OCI-LY3 (cell line): ENCODE measurements around the gene HEMGN.
A peak's percentile ranks its signal among the peaks of the same experiment; 100 is the strongest.

ENCODE experiments used
- EZH2phosphoT487 ChIP-seq: fragments of 200-600 bp; shearing (Covaris generic); IDR thresholded peaks from 2 replicates; pipeline ENCODE4 v1.6.1; 2018; ENCODE audit warnings: antibody characterized with exemption, mixed run types, low read depth
- TF ChIP-seq, protein P1 (sequence below): fragments of 200-600, 300-600 bp; sonication (generic); IDR thresholded peaks from 2 replicates; pipeline ENCODE4 v1.5.1; 2014; ENCODE audit warnings: antibody characterized with exemption, low read length, low read depth

- TF ChIP-seq, protein P1, sequence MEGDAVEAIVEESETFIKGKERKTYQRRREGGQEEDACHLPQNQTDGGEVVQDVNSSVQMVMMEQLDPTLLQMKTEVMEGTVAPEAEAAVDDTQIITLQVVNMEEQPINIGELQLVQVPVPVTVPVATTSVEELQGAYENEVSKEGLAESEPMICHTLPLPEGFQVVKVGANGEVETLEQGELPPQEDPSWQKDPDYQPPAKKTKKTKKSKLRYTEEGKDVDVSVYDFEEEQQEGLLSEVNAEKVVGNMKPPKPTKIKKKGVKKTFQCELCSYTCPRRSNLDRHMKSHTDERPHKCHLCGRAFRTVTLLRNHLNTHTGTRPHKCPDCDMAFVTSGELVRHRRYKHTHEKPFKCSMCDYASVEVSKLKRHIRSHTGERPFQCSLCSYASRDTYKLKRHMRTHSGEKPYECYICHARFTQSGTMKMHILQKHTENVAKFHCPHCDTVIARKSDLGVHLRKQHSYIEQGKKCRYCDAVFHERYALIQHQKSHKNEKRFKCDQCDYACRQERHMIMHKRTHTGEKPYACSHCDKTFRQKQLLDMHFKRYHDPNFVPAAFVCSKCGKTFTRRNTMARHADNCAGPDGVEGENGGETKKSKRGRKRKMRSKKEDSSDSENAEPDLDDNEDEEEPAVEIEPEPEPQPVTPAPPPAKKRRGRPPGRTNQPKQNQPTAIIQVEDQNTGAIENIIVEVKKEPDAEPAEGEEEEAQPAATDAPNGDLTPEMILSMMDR, result peak; percentile 47
- TF ChIP-seq EZH2phosphoT487, result no peak
Observed at GRCh38 chr9:97982683-97983588, 45.0 kb upstream of the HEMGN start, which contains the start of gene ANP32B.
